ENCODE measurements around the gene SSB.

Gene SSB

DNA sequence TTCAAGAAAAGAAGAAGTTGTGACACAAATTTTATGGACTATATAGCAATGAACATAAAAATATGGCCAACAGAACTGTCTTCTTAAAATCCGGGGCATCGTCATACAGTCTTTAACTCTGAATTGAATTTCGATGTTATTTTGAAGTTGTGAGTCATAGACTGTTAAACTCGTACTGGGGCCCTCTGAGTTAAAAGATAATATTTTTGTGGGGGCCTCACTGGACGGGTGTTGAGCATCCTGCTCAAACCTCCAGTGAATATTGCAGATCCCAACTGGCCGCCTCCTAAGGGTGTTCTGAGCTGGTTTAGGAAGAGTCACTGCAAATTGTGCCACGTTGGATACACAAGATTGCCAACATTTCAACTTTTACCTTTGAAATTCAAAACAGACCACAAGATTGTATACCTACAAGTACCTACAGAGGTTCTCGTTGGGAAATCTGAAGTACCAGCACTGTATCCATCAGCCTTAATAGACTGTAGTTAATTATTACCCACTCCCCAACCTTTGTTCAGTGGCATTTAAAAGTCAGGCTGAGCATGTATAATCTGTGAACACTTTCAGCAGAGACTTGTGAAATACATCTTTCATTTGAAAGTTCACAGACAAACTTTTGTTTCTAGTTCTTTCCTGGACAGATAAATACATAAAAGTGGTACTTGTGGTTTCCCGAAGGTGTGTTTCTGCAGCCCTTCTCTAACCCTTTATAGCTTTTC lies 37.3 kb upstream of the SSB start:
- Histone ChIP-seq H3K4me1 (no peaks in the 10 kb centered on the region), H3K36me3 (peaks cover 0 to 9% (median 0%) of the 10 kb centered on the region in 11 experiments; a peak in 5 of 22 replicates), H3K4me3 (no peak overlapping the region), H3K27ac (no peak overlapping the region), H3K27me3 (no peaks in the 10 kb centered on the region), H3K9ac (no peak overlapping the region), H3K4me2 (no peak overlapping the region), H3K9me3 (replicated peaks in 1 of 11) (peaks cover 0 to 10% (median 4%) of the 10 kb centered on the region in 11 experiments; a peak in 4 of 22 replicates), H4K20me1 (no peaks in the 10 kb centered on the region)
- TF ChIP-seq Cebpa-rat (IDR thresholded peaks at IDR 0.05): no peak

DNA sequence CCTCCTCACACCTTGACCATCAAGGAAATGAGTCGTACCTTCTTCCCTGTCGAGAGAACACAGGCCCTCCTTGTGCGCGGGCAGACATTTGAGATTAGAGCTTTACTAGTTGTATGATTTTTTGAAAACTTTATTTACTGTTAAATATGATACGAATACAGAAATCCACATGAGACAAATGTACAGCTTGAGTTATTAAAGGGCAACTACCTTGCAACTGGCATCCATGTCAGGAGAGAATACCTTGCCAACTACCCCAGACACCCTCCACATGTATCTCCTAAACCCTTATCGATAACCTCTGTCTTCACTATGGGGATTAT lies 36.7 kb upstream of the SSB start:
- TF ChIP-seq Cebpa-rat (IDR thresholded peaks at IDR 0.05): no peak
- Histone ChIP-seq H3K9ac (no peak overlapping the region), H3K27me3 (no peaks in the 10 kb centered on the region), H3K36me3 (peaks cover 0 to 9% (median 0%) of the 10 kb centered on the region in 11 experiments; a peak in 5 of 22 replicates), H3K27ac (no peak overlapping the region), H4K20me1 (no peaks in the 10 kb centered on the region), H3K4me3 (no peak overlapping the region), H3K9me3 (replicated peaks in 1 of 11) (peaks cover 0 to 6% (median under 1%) of the 10 kb centered on the region in 11 experiments; a peak in 4 of 22 replicates), H3K4me1 (no peaks in the 10 kb centered on the region), H3K4me2 (no peak overlapping the region)

DNA sequence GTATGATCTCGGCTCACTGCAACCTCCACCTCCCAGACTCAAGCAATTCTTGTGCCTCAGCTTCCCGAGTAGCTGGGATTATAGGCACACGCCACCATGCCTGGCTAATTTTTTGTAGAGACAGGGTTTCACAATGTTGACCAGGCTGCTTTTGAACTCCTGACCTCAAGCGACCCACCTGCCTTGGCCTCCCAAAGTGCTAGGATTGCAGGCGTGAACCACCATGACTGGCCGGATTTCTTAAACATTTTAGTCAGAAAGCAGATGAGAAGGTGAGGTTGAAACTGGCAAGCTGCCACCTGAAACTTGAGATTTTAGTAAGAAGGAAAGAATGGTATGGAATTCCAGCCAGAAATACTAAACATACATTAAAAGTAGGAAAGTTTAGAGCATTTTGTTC lies 33.1 kb upstream of the SSB start:
- Histone ChIP-seq H3K4me3 (no peak overlapping the region), H3K27ac (no peak overlapping the region), H4K20me1 (no peaks in the 10 kb centered on the region), H3K9ac (no peak overlapping the region), H3K4me1 (peaks cover 0 to 8% (median 0%) of the 10 kb centered on the region in 10 experiments; a peak in 7 of 20 replicates), H3K4me2 (no peak overlapping the region), H3K9me3 (replicated peaks in 1 of 11) (peaks cover 0 to 14% (median 5%) of the 10 kb centered on the region in 11 experiments; a peak in 7 of 22 replicates), H3K27me3 (no peaks in the 10 kb centered on the region), H3K36me3 (peaks cover 0 to 13% (median 0%) of the 10 kb centered on the region in 11 experiments; a peak in 5 of 22 replicates)
- no peak for TF ChIP-seq Cebpa-rat (IDR thresholded peaks at IDR 0.05)

DNA sequence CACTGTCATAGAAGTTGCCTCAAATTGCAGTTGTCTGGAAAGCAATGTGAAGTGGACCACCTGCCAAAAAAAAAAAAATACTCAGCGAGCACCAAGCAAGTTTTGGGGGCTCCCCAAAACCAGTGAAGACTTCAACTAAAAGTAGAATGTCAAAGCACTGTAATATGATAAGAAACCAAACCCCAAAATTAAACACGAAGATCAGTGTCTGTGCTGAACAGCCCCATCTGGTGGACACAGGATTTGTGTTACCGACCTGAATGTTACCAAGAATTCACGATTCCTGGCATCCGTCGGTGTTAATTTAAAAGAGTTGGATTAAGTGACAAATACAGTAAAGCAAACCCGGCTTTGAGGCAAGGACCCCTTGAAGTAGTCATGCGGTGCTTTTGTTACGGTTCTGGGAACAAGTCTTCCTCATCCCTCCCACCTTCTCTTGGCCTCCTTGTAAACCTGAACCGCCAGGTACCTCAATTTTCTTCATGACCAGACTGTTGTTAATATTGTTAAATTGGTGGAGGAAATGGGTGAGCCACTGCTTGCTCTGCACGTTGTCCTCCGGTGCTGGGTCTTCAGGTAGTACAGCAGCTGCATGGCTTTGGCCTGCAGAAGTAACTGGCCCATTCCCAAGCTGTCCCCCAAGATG lies 31.3 kb upstream of the SSB start:
- H3K27ac ChIP-seq: no peak overlapping the region
- no peak overlapping the region for H3K4me2 ChIP-seq
- H3K9me3 ChIP-seq (replicated peaks in 1 of 11): peaks cover 0 to 10% (median 3%) of the 10 kb centered on the region in 11 experiments; a peak in 7 of 22 replicates
- H3K9ac ChIP-seq: no peak overlapping the region
- H3K27me3 ChIP-seq: no peaks in the 10 kb centered on the region
- no peak for TF ChIP-seq Cebpa-rat (IDR thresholded peaks at IDR 0.05)
- H3K4me3 ChIP-seq: no peak overlapping the region
- no peaks in the 10 kb centered on the region for H4K20me1 ChIP-seq
- peaks cover 0 to 21% (median 9%) of the 10 kb centered on the region in 10 experiments; a peak in 9 of 20 replicates for H3K4me1 ChIP-seq
- H3K36me3 ChIP-seq: peaks cover 0 to 9% (median 0%) of the 10 kb centered on the region in 11 experiments; a peak in 5 of 22 replicates

DNA sequence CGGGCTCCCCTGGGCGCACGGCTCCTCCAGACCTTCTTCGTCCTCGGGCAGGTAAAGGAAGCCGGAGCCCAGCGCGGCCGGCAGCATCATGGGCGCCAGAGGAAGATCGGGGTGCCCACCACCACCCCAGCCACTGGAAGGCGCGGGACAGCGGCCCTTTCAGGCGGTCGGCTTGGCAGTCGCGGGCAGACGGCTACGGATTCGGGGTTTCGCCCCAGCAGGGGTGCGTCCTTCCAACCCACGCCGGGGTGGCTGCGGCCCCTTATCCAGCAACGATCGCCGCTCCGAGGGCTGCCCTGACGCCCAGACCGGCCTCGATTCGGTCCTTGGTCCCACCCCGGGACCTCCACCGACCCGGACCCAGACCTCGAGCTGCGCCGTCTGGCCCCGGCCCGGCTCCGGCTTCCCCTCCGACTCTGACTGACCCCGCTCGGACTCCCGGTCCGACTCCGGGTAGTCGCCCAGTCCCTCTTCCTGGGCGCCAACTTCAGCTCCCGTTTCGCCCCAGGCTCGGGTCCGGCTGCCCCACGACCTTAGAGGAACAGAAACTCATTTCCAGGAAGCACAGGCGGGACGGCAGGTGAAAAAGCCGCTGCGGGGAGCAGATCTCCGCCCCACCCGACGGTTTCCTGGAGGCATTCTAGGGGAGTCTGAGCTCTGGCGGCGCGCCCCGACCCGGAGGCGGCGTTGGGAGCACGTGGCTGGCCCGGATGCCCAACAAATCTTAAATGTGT lies 30.2 kb upstream of the SSB start:
- Histone ChIP-seq H3K27ac (no peak overlapping the region), H3K27me3 (no peaks in the 10 kb centered on the region), H3K4me3 (no peak overlapping the region), H4K20me1 (no peaks in the 10 kb centered on the region), H3K36me3 (peaks cover 0 to 9% (median 0%) of the 10 kb centered on the region in 11 experiments; a peak in 3 of 22 replicates), H3K4me1 (peaks cover 0 to 21% (median 9%) of the 10 kb centered on the region in 10 experiments; a peak in 9 of 20 replicates), H3K4me2 (no peak overlapping the region), H3K9ac (no peak overlapping the region), H3K9me3 (replicated peaks in 1 of 11) (peaks cover 0 to 9% (median 0%) of the 10 kb centered on the region in 11 experiments; a peak in 5 of 22 replicates)
- no peak for TF ChIP-seq Cebpa-rat (IDR thresholded peaks at IDR 0.05)

DNA sequence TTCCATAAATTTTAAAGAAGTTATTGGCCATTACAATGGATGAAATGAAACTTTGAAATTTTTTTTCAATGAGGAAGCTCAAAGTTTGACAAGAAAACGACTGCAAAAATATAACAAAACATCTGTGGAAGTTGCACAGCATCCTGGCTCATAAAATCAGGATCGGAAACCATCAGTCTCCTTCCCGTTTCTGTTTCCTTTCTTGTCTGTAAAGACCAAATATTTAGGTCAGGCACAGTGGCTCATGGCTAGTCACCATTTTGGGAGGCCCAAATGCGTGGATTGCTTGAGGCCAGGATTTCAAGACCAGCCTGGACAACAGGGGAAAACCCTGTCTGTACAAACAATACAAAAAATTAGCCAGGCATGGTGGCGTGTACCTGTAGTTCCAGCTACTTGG lies 27.6 kb upstream of the SSB start:
- Histone ChIP-seq H3K4me3 (no peak overlapping the region), H3K9me3 (replicated peaks in 1 of 11) (peaks cover 0 to 9% (median 0%) of the 10 kb centered on the region in 11 experiments; a peak in 5 of 22 replicates), H3K27ac (peak overlapping the region in 3 of 11 experiments; percentile 42 to 52 (median 50); a peak in 7 of 22 replicates), H4K20me1 (no peaks in the 10 kb centered on the region), H3K9ac (no peak overlapping the region), H3K36me3 (peaks cover 0 to 9% (median 0%) of the 10 kb centered on the region in 11 experiments; a peak in 3 of 22 replicates), H3K4me1 (peaks cover 0 to 21% (median 9%) of the 10 kb centered on the region in 10 experiments; a peak in 9 of 20 replicates), H3K4me2 (peak overlapping the region in 5 of 11 experiments; percentile 2 to 36 (median 24); a peak in 10 of 22 replicates), H3K27me3 (no peaks in the 10 kb centered on the region)
- no peak for TF ChIP-seq Cebpa-rat (IDR thresholded peaks at IDR 0.05)

DNA sequence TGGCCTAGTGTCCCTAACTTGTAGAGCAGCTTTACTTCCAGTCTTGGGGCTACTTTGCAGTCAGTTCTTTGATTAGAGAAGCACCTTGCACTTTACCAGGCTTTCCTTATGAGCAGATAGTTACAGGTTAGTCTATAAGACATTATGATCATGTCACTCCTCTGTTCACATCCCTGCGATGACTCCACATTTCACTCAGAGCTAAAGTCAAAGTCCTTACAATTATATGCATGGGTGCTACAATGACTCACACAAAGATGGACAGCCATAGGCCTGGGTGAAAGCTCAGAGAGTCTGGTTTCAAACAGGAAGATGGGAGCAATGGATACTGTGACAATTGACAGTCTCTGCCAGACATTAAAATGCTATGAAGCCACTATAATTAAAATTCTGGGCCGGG lies 27.1 kb upstream of the SSB start:
- H4K20me1 ChIP-seq: no peaks in the 10 kb centered on the region
- peaks cover 0 to 9% (median 0%) of the 10 kb centered on the region in 11 experiments; a peak in 3 of 22 replicates for H3K36me3 ChIP-seq
- peaks cover 0 to 9% (median 0%) of the 10 kb centered on the region in 11 experiments; a peak in 5 of 22 replicates for H3K9me3 ChIP-seq (replicated peaks in 1 of 11)
- no peak for TF ChIP-seq Cebpa-rat (IDR thresholded peaks at IDR 0.05)
- no peak overlapping the region for H3K4me3 ChIP-seq
- H3K9ac ChIP-seq: no peak overlapping the region
- peak overlapping the region in 3 of 11 experiments; percentile 42 to 52 (median 50); a peak in 6 of 22 replicates for H3K27ac ChIP-seq
- peaks cover 0 to 21% (median 9%) of the 10 kb centered on the region in 10 experiments; a peak in 9 of 20 replicates for H3K4me1 ChIP-seq
- H3K4me2 ChIP-seq: peak overlapping the region in 4 of 11 experiments; percentile 2 to 36 (median 23); a peak in 3 of 22 replicates
- no peaks in the 10 kb centered on the region for H3K27me3 ChIP-seq

DNA sequence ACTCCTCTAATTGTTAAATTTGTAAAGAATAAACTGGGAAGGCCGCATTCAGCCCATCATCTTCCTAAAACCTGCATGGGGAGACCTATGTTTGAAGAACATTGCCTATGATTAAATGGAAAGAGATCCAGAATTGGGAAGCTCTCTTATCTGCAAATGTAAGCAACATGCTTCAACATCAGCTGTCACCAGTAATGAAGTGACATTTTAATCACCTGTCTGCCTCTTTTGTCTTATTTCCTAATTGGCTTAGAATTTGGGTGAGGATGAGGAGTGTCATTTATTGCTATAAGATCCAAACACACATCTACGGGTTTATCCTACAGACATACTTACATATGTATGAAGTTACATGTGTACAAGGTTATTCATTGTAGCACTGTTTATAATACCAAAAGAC lies 26.0 kb upstream of the SSB start:
- peaks cover 0 to 9% (median 0%) of the 10 kb centered on the region in 11 experiments; a peak in 5 of 22 replicates for H3K9me3 ChIP-seq (replicated peaks in 1 of 11)
- no peak for TF ChIP-seq Cebpa-rat (IDR thresholded peaks at IDR 0.05)
- peaks cover 0 to 21% (median 9%) of the 10 kb centered on the region in 10 experiments; a peak in 9 of 20 replicates for H3K4me1 ChIP-seq
- no peaks in the 10 kb centered on the region for H3K27me3 ChIP-seq
- H4K20me1 ChIP-seq: no peaks in the 10 kb centered on the region
- no peak overlapping the region for H3K4me2 ChIP-seq
- no peak overlapping the region for H3K9ac ChIP-seq
- H3K4me3 ChIP-seq: no peak overlapping the region
- peaks cover 0 to 9% (median 0%) of the 10 kb centered on the region in 11 experiments; a peak in 3 of 22 replicates for H3K36me3 ChIP-seq
- H3K27ac ChIP-seq: no peak overlapping the region

Measured in BLaER1 treated with 17β-estradiol and CSF1 and Interleukin-3, amounts not matched to agents 10 nM and 100 nM (cell line).